OCI-LY3 (cell line): ENCODE results near the gene ZNF486.
"Not testable (repeated sequence)": the region's sequence is repeated elsewhere in the genome, so short reads cannot be mapped to it uniquely, and the experiment has no call there.

Experiments used
- H2AFZ ChIP-seq: fragments of 200-600, 300-600 bp; shearing (Covaris generic); 2 replicates; pipeline ENCODE4 v1.6.0; 2014; ENCODE audit warnings: antibody characterized with exemption, low read depth, low read length
- H3K27ac ChIP-seq: fragments of 200-600, 300-600 bp; sonication (generic); 2 replicates; pipeline ENCODE4 v1.5.1; 2014; ENCODE audit warnings: mild to moderate bottlenecking, low read length, moderate library complexity, mixed read lengths
- H3K27me3 ChIP-seq: fragments of 200-600, 300-600 bp; sonication (generic); 2 replicates; pipeline ENCODE4 v1.6.1; 2014; ENCODE audit warnings: low read depth, low read length, mixed read lengths
- H3K36me3 ChIP-seq: fragments of 200-600, 300-600 bp; sonication (generic); replicated peaks from 2 replicates; pipeline ENCODE3; 2014; ENCODE audit warnings: low read depth, low read length, mixed read lengths
- H3K4me1 ChIP-seq: fragments of 300-600, 200-600 bp; sonication (generic); 2 replicates; pipeline ENCODE4 v1.6.1; 2014; ENCODE audit warnings: low read length, mixed read lengths
- H3K4me2 ChIP-seq: fragments of 200-600, 300-600 bp; sonication (generic); 2 replicates; pipeline ENCODE4 v1.6.1; 2014; ENCODE audit warnings: low read length, mixed read lengths
- H3K4me3 ChIP-seq: fragments of 300-600, 200-600 bp; sonication (generic); 2 replicates; pipeline ENCODE4 v1.5.1; 2014; ENCODE audit warnings: antibody characterized with exemption, mild to moderate bottlenecking, low read length, moderate library complexity
- H3K79me2 ChIP-seq: fragments of 300-600, 200-600 bp; shearing (Covaris generic); 2 replicates; pipeline ENCODE4 v1.6.1; 2014; ENCODE audit warnings: mild to moderate bottlenecking, low read length, mixed read lengths
- H3K9ac ChIP-seq: fragments of 300-600, 200-600 bp; shearing (Covaris generic); 2 replicates; pipeline ENCODE4 v1.6.0; 2014; ENCODE audit warnings: mild to moderate bottlenecking, low read length, moderate library complexity
- H3K9me3 ChIP-seq: fragments of 200-600, 300-600 bp; shearing (Covaris generic); 2 replicates; pipeline ENCODE4 v1.6.1; 2014; ENCODE audit warnings: low read length, mixed read lengths; ENCODE audit not compliant: insufficient read depth
- H4K20me1 ChIP-seq: fragments of 200-600, 300-600 bp; sonication (generic); 2 replicates; pipeline ENCODE4 v1.6.1; 2016; ENCODE audit warnings: low read length, mixed read lengths; ENCODE audit not compliant: insufficient read depth
- CTCF ChIP-seq: fragments of 200-600, 300-600 bp; sonication (generic); IDR thresholded peaks from 2 replicates; pipeline ENCODE4 v1.5.1; 2014; ENCODE audit warnings: antibody characterized with exemption, low read length, low read depth
- EZH2phosphoT487 ChIP-seq: fragments of 200-600 bp; shearing (Covaris generic); IDR thresholded peaks from 2 replicates; pipeline ENCODE4 v1.6.1; 2018; ENCODE audit warnings: antibody characterized with exemption, mixed run types, low read depth

ZNF486 gene

GRCh38 chr19:20244356-20244755 is 77.3 kb downstream of the ZNF486 start:
- Histone ChIP-seq H3K4me3 (peak overlapping the region; percentile 3; the same call in 1 of the 2 replicates), H3K36me3 (peaks cover 5% of the 10 kb centered on the region), H3K4me2 (peak overlapping the region; percentile 39), H3K27ac (peak overlapping the region; percentile 45), H3K9me3 (no peaks in the 10 kb centered on the region), H3K27me3 (no peaks in the 10 kb centered on the region), H3K9ac (peak overlapping the region; percentile 11; the same call in 1 of the 2 replicates), H2AFZ (peak overlapping the region; percentile 3; the same call in 1 of the 2 replicates), H3K4me1 (peaks cover 26% of the 10 kb centered on the region; the same call in 1 of the 2 replicates), H4K20me1 (no peaks in the 10 kb centered on the region), H3K79me2 (no peaks in the 10 kb centered on the region)
- TF ChIP-seq CTCF: no peak
- TF ChIP-seq EZH2phosphoT487: no peak

GRCh38 chr19:20245309-20245708 is 78.3 kb downstream of the ZNF486 start:
- Histone ChIP-seq H3K4me2 (no peak overlapping the region), H3K79me2 (no peaks in the 10 kb centered on the region), H2AFZ (no peak overlapping the region), H3K4me1 (peaks cover 17% of the 10 kb centered on the region; the same call in 1 of the 2 replicates), H3K27ac (no peak overlapping the region), H4K20me1 (no peaks in the 10 kb centered on the region), H3K4me3 (no peak overlapping the region), H3K9me3 (no peaks in the 10 kb centered on the region), H3K36me3 (peaks cover 5% of the 10 kb centered on the region), H3K27me3 (no peaks in the 10 kb centered on the region), H3K9ac (no peak overlapping the region)
- no peak for TF ChIP-seq EZH2phosphoT487
- no peak for TF ChIP-seq CTCF

- no peak overlapping the region for H3K27ac ChIP-seq
- H4K20me1 ChIP-seq: no peaks in the 10 kb centered on the region
- H3K27me3 ChIP-seq: no peaks in the 10 kb centered on the region
- H3K4me3 ChIP-seq: no peak overlapping the region
- H3K79me2 ChIP-seq: no peaks in the 10 kb centered on the region
- no peak overlapping the region for H3K9ac ChIP-seq
- no peak overlapping the region for H2AFZ ChIP-seq
- TF ChIP-seq EZH2phosphoT487 (no peak), CTCF (peak; percentile 74)
- H3K4me2 ChIP-seq: no peak overlapping the region
- H3K4me1 ChIP-seq: peaks cover 17% of the 10 kb centered on the region; the same call in 1 of the 2 replicates
- no peaks in the 10 kb centered on the region for H3K9me3 ChIP-seq
- peaks cover 5% of the 10 kb centered on the region for H3K36me3 ChIP-seq
Observed at GRCh38 chr19:20247016-20247683, 80.1 kb downstream of the ZNF486 start.

DNA sequence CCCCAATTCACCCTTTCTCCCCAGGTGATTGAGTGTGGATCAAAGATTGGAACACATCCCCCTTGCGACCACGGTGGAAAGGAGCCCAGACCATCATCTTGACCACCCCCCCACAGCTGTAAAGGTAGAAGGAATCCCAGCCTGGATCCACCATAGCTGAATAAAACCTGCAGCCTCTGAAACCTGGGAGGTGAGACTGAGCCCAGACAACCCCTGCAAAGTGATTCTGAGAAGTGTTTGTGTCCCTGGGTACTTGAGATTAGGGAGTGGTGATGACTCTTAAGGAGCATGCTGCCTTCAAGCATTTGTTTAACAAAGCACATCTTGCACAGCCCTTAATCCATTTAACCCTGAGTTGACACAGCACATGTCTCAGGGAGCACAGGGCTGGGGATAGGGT is 81.2 kb downstream of the ZNF486 start:
- not testable (repeated sequence) for H4K20me1 ChIP-seq, H3K27me3 ChIP-seq, H3K79me2 ChIP-seq, H3K4me3 ChIP-seq, H3K36me3 ChIP-seq, H3K9me3 ChIP-seq, H3K9ac ChIP-seq, H3K27ac ChIP-seq, H3K4me2 ChIP-seq, H2AFZ ChIP-seq
- peaks cover 17% of the 10 kb centered on the region; the same call in 1 of the 2 replicates for H3K4me1 ChIP-seq
